Daoy (cell line): ENCODE results near the gene ADD2. TPM values are rescaled to one million over a fixed set of nuclear protein-coding genes. Genes with fewer than 3 reads are reported as not detected.
"Not testable (repeated sequence)": the region's sequence is repeated elsewhere in the genome, so short reads cannot be mapped to it uniquely, and the experiment has no call there.

Experiments used
- DNase-seq: peaks from one replicate; pipeline ENCODE4 v3.0.0-alpha.2; 2015; ENCODE audit warnings: low read depth
- total RNA-seq: library from RNA; depleted of rRNA; stranded (reverse); fragments of >200 nt; shearing (Covaris generic); gene quantifications from 2 replicates; pipeline ENCODE4 v1.2.3, GENCODE V29; 2014; rRNA removed

ADD2 gene, protein sequence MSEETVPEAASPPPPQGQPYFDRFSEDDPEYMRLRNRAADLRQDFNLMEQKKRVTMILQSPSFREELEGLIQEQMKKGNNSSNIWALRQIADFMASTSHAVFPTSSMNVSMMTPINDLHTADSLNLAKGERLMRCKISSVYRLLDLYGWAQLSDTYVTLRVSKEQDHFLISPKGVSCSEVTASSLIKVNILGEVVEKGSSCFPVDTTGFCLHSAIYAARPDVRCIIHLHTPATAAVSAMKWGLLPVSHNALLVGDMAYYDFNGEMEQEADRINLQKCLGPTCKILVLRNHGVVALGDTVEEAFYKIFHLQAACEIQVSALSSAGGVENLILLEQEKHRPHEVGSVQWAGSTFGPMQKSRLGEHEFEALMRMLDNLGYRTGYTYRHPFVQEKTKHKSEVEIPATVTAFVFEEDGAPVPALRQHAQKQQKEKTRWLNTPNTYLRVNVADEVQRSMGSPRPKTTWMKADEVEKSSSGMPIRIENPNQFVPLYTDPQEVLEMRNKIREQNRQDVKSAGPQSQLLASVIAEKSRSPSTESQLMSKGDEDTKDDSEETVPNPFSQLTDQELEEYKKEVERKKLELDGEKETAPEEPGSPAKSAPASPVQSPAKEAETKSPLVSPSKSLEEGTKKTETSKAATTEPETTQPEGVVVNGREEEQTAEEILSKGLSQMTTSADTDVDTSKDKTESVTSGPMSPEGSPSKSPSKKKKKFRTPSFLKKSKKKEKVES
- total RNA-seq: 15.6 and 23.3 TPM in 2 replicates

- peak; percentile 84 for DNase-seq
Measured at GRCh38 chr2:70767699-70768589, at the start of gene ADD2. ADD2 (minus strand) TSS chr2:70768200; CDS start chr2:70706408, 61,792 bp downstream.

GRCh38 chr2:70817284-70817954, 49.4 kb upstream of the ADD2 start:
- no peak for DNase-seq

GRCh38 chr2:70816726-70817125, 48.7 kb upstream of the ADD2 start:
- DNase-seq: no peak

GRCh38 chr2:70808983-70809958, 41.3 kb upstream of the ADD2 start:
- no peak for DNase-seq

DNA sequence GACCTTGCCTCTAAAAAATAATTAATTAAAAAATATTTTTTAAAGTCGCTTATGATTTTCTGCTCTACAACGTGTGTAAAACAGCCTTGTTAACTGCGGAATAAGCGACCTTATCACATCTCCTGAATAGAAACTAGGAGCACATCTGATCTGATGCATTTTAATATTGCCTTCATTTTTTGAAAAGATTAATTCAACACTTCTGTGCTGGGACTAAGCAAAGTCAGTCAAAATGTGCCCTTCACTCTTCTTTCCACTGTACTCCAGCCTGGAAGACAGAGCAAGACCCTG, 39.8 kb upstream of the ADD2 start:
- no peak for DNase-seq

DNA sequence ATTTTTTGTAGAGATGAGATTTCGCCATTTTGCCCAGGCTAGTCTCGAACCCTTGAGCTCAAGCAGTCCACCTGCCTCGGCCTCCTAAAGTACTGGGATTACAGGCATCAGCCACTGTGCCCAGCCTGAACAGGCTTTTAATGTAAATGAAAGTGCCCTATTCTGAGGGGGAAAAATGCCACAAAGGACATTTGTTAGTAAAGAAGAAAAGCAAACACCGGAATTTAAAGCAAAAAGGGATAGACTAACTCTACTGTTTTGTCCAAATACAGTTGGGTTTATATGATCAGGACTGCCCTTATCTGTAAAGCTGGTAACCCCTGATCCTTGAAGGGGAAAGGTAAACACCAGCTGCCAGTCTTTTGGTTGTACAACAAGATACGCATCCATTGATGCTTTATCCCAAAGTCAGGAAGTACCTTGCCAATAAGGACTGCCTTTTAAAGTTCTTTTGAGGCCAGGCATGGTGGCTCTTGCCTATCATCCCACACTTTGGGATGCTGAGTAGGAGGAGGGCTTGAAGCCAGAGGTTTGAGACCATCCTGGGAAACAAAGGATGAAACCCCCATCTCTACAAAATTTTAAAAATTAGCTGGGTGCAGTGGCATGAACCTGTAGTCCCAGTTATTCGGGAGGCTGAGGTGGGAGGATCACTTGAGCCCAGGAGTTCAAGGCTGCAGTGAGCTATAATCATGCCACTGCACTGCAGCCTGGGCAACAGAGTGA, 39.3 kb upstream of the ADD2 start:
- DNase-seq: no peak

DNA sequence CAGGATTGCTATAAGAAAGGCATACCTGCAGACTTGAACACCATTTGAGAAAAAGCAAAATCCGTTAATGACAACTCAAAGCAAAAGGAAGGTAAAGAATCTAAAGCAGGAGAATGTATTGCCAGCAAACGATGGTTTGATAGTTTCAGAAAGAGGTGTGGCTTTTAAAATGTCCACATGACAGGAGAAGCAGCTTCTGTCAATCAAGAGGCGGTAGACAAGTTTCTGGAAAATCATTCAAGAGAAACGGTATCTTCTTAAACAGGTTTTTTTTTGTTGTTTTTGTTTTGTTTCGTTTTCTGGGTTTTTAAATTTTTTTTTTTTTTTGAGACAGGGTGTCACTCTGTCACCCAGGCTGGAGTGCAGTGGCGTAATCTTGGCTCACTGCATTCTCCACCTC, 38.6 kb upstream of the ADD2 start:
- no peak for DNase-seq

- DNase-seq: no peak
Measured at GRCh38 chr2:70806013-70806412, 38.0 kb upstream of the ADD2 start.

- no peak for DNase-seq
Measured at GRCh38 chr2:70801607-70802263, 33.7 kb upstream of the ADD2 start.

DNA sequence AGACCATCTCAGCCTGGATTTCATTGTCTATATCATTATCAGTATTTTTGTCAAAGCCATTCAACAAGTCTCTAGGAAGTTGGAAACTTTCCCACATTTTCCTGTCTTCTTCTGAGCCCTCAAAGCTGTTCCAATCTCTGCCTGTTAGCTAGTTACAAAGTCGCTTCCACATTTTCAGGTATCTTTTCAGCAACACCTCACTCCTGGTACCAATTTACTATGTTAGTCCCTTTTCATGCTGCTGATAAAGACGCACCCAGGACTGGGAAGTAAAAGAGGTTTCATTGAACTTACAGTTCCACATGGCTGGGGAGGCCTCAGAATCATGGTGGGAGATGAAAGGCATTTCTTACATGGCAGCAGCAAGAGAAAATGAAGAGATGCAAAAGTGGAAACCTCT, 31.7 kb upstream of the ADD2 start:
- no peak for DNase-seq

- not testable (repeated sequence) for DNase-seq
Measured at GRCh38 chr2:70797996-70798395, 30.0 kb upstream of the ADD2 start.

GRCh38 chr2:70797506-70797905, 29.5 kb upstream of the ADD2 start:
- DNase-seq: no peak

DNA sequence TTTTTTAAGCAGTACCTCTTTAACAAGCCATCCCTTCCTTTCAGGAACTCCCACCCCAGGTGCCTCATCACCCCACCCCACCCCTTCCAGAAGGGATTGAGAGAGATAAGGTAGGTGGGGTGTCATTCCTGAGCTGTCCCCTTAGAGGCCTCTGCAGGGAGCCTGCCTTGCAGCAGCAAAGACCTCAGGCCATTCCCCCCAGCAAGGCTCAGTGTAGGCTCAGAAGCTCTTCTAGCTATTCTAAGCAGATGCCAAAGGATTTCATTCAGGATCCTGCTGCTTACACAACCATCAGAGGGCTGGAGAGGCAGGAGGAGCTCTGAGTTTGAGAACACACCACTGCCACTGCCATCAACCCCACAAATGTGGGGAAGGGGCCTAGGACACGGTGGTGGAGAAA, 28.3 kb upstream of the ADD2 start:
- no peak for DNase-seq

GRCh38 chr2:70795164-70795995, 27.4 kb upstream of the ADD2 start:
- no peak for DNase-seq

- DNase-seq: no peak
Measured at GRCh38 chr2:70793450-70793849, 25.4 kb upstream of the ADD2 start.

- peak; percentile 17 for DNase-seq
Measured at GRCh38 chr2:70790136-70790828, 22.3 kb upstream of the ADD2 start, which contains the start of gene FIGLA. FIGLA (minus strand) TSS chr2:70790643; CDS start chr2:70790638, 5 bp downstream.

DNA sequence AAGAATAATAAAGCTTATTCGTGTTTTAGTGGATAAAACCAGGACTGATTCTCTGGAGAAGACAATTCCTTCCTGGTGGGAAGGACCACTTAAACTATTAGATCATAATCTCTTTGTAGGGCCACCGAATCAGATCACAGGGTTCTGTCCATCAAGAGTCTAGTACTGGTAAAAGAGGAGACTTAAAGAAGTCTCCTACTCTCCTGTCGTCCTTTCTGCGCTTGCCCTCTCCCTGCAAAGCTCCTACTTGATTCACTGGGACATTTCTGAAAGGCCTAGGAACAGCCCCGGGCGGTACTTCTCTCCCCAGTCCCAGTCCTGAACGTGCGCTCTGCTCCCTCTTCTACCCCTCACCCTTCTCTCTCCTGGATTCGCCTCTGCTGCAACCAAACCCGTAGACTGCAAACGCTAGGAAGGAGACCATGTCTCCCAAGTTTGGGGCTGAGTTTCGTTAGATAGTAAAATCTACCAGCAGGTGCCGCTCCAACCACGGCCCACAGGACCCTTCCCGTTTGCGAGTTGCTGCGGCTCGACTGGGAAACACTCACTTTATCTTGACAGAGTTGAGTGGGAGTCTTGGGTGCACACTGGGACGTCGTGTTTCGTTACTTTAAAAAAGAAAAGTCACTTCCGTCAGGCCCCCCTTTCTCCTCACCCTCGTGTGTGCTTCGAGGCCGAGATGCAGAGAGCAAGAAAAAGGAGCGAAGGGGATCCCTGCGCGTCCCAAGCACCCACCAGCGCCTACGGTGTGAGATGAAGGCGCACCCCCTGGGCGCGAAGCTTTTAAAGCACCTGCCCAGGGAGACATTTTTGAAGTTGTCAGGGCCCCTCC, 21.5 kb upstream of the ADD2 start:
- DNase-seq: peak; percentile 74
